HepG2 (cell line): ENCODE data around the gene RLF. TPM values are rescaled to one million over a fixed set of nuclear protein-coding genes. Genes with fewer than 3 reads are reported as not detected.

Experiments used
- ATAC-seq: fragments of 200-7000 bp; cut with Tn5 transposase; 3 replicates; pipeline ENCODE4 v1.9.1; 2020; ENCODE audit warnings: mild to moderate bottlenecking, moderate library complexity
- BruUV-seq: library from RNA; stranded (reverse); fragments of 400-500 nt; replicated peaks from 2 replicates; lab custom pipeline; 2021; lab: Mats Ljungman, UMichigan
- CTCF ChIA-PET: fragments of 300-600 bp; formaldehyde crosslinking; extraction: SDS; loops from one replicate; lab custom pipeline; 2021; ENCODE audit warnings: low total read pairs, inconsistent platforms, low intra/inter-chr PET ratio; lab: Yijun Ruan, JAX
- POLR2A ChIA-PET: fragments of 350-600 bp; sonication (Branson Sonifier 250); formaldehyde crosslinking; loops from one replicate; lab custom pipeline; 2020; ENCODE audit warnings: antibody characterized with exemption, inconsistent platforms; lab: Yijun Ruan, JAX
- DNase-seq: peaks from one replicate; pipeline ENCODE4 v3.0.0-alpha.2; 2015; ENCODE audit warnings: low spot score
- FAIRE-seq: peaks from 3 replicates; lab custom pipeline; 2011; peaks lifted over from hg19 to GRCh38; lab: Jason Lieb, UNC
- H2AFZ ChIP-seq: one replicate; pipeline ENCODE4 v1.6.1; 2011; ENCODE audit warnings: low read length, inconsistent platforms
- H3K27ac ChIP-seq: fragments of 300-600 bp; 3 replicates; pipeline ENCODE4 v1.8.0; 2011; ENCODE audit warnings: mixed run types, mild to moderate bottlenecking, mixed read lengths, low read length, inconsistent platforms; ENCODE audit not compliant: insufficient read depth; ENCODE audit errors: extremely low read length
- H3K27me3 ChIP-seq, 2 experiments: fragments of 200-600 bp in 1 of 2; 2 replicates in 1 of 2; 3 replicates in 1 of 2; pipeline versions ENCODE4 v1.6.0 to v1.8.0; 2011; ENCODE audit warnings: low read length in 2 of 2, mild to moderate bottlenecking in 2 of 2, moderate library complexity in 2 of 2, inconsistent platforms in 1 of 2; ENCODE audit not compliant: insufficient read depth in 2 of 2, control insufficient read depth in 1 of 2
- H3K36me3 ChIP-seq, 2 experiments: fragments of 200-600 bp in 1 of 2; replicated peaks in 1 of 2; 2 replicates in 1 of 2; 3 replicates in 1 of 2; pipeline versions ENCODE4 v1.5.1 to v1.8.0; 2011; ENCODE audit warnings: low read length in 2 of 2, inconsistent platforms in 1 of 2; ENCODE audit not compliant: insufficient read depth in 2 of 2, control insufficient read depth in 1 of 2
- H3K4me1 ChIP-seq: 2 replicates; pipeline ENCODE4 v1.5.1; 2012; ENCODE audit warnings: low read length, inconsistent platforms; ENCODE audit not compliant: insufficient read depth
- H3K4me2 ChIP-seq: 2 replicates; pipeline ENCODE4 v1.6.0; 2011; ENCODE audit warnings: low read depth, low read length, inconsistent platforms
- H3K4me3 ChIP-seq, 3 experiments: fragments of 200-600 bp in 1 of 3; sonication (generic), shearing (Covaris generic) in 1 of 3; replicated peaks in 1 of 3; 2 replicates each; pipeline ENCODE4 v1.5.1; 2011 to 2016; ENCODE audit warnings: low read length in 3 of 3, inconsistent platforms in 2 of 3, low read depth in 2 of 3, mild to moderate bottlenecking in 2 of 3, control low read depth in 1 of 3, mixed read lengths in 1 of 3; ENCODE audit not compliant: insufficient read depth in 1 of 3
- H3K79me2 ChIP-seq: one replicate; pipeline ENCODE4 v1.6.1; 2011; ENCODE audit warnings: low read length, inconsistent platforms; ENCODE audit not compliant: insufficient read depth
- H3K9ac ChIP-seq: 2 replicates; pipeline ENCODE4 v1.6.0; 2011; ENCODE audit warnings: mild to moderate bottlenecking, low read depth, low read length, inconsistent platforms; ENCODE audit not compliant: insufficient read depth
- H3K9me3 ChIP-seq: 2 replicates; pipeline ENCODE4 v1.5.1; 2012; ENCODE audit warnings: mild to moderate bottlenecking, low read length
- H4K20me1 ChIP-seq: 2 replicates; pipeline ENCODE4 v1.6.0; 2011; ENCODE audit warnings: inconsistent platforms, mild to moderate bottlenecking, low read length, moderate library complexity; ENCODE audit not compliant: insufficient read depth
- ATF2 ChIP-seq: sonication (generic); formaldehyde crosslinking; IDR thresholded peaks from 2 replicates; pipeline ENCODE4 v1.4.0; 2020; ENCODE audit warnings: missing genetic modification reagents
- HMG20B ChIP-seq: conservative IDR thresholded peaks from 2 replicates; pipeline ENCODE4 v1.6.1; 2016; ENCODE audit warnings: missing genetic modification reagents, missing compliant biosample characterization
- MIXL1 ChIP-seq: IDR thresholded peaks from 2 replicates; pipeline ENCODE4 v1.6.1; 2016
- SETDB1 ChIP-seq: sonication (generic); formaldehyde crosslinking; IDR thresholded peaks from 2 replicates; pipeline ENCODE4 v1.5.1; 2020; ENCODE audit warnings: missing genetic modification reagents, mild to moderate bottlenecking, borderline replicate concordance
- SOX6 ChIP-seq, 2 experiments: fragments of 450-650 bp in 1 of 2; sonication (generic) in 1 of 2; formaldehyde crosslinking in 1 of 2; IDR thresholded peaks; 2 replicates each; pipeline versions ENCODE4 v1.4.0 to v1.6.1; 2017 to 2020; ENCODE audit warnings: antibody characterized with exemption in 1 of 2, mild to moderate bottlenecking in 1 of 2, missing genetic modification reagents in 1 of 2
- TEAD2 ChIP-seq: sonication (generic); formaldehyde crosslinking; IDR thresholded peaks from 2 replicates; pipeline ENCODE4 v1.9.0; 2021; ENCODE audit warnings: missing genetic modification reagents
- TEAD3 ChIP-seq: optimal IDR thresholded peaks from 2 replicates; pipeline ENCODE3; 2016; ENCODE audit warnings: borderline replicate concordance
- ZNF547 ChIP-seq: sonication (generic); formaldehyde crosslinking; IDR thresholded peaks from 2 replicates; pipeline ENCODE4 v1.5.1; 2020; ENCODE audit warnings: mild to moderate bottlenecking, missing genetic modification reagents
- ZNF749 ChIP-seq: sonication (generic); formaldehyde crosslinking; IDR thresholded peaks from 2 replicates; pipeline ENCODE4 v1.8.0; 2022; ENCODE audit warnings: mild to moderate bottlenecking, missing genetic modification reagents, moderate library complexity, borderline replicate concordance
- WGBS: methylation state at CpG from one replicate; pipeline ENCODE4 v1.1.6; 2017; ENCODE audit warnings: low lambda C conversion rate; 5-methylcytosine and 5-hydroxymethylcytosine counted together
- in situ Hi-C: cut with HindIII; loops from 2 replicates; pipeline ENCODE4 v1.10.0; 2017; ENCODE audit warnings: low pct_unique_long_range_greater_than_20kb; ENCODE audit not compliant: extremely low pct_ligation_motif_present
- intact Hi-C: fragments of 100-400 bp; cut with micrococcal nuclease; formaldehyde crosslinking; loops from one replicate; pipeline ENCODE4 v1.10.0; 2022; ENCODE audit not compliant: unreplicated experiment
- polyA plus RNA-seq, 8 experiments: library from polyadenylated mRNA; depleted of rRNA in 3 of 8; stranded (reverse) in 7 of 8; unstranded in 1 of 8; fragments of >200 nt; fragmentation: Illumina TruSeq in 4 of 8; extraction: Trizol in 4 of 8; gene quantifications; 2 replicates each; pipeline versions ENCODE4 v1.2.1 to v1.2.3, GENCODE V29; 2011 to 2016; ENCODE audit warnings: low read depth in 4 of 8, missing spikeins in 1 of 8, mixed read lengths in 1 of 8; ENCODE audit not compliant: insufficient read depth in 1 of 8
- total RNA-seq, 5 experiments: library from RNA; depleted of rRNA; stranded (reverse); fragments of >200 nt; fragmentation: Illumina TruSeq; extraction: Trizol; gene quantifications; 2 replicates each; pipeline ENCODE4 v1.2.3, GENCODE V29; 2016; ENCODE audit warnings: low read depth in 1 of 5
- TF ChIP-seq, protein P1 (sequence below): sonication (generic); formaldehyde crosslinking; IDR thresholded peaks from 2 replicates; pipeline ENCODE4 v1.5.0; 2020; ENCODE audit warnings: mild to moderate bottlenecking, missing genetic modification reagents
- TF ChIP-seq, protein P2 (sequence below): sonication (generic); formaldehyde crosslinking; IDR thresholded peaks from 2 replicates; pipeline ENCODE4 v1.4.0; 2020; ENCODE audit warnings: mild to moderate bottlenecking, low read depth, missing genetic modification reagents
- TF ChIP-seq, protein P3 (sequence below): IDR thresholded peaks from 2 replicates; pipeline ENCODE4 v1.6.1; 2016; ENCODE audit warnings: low read depth

Gene RLF
- total and polyA plus RNA-seq, 2 of the 13 experiments (the other 11 are each of a cell fraction or from before 2014, with no cell fraction given), result 9.0 to 15.7 TPM

DNA sequence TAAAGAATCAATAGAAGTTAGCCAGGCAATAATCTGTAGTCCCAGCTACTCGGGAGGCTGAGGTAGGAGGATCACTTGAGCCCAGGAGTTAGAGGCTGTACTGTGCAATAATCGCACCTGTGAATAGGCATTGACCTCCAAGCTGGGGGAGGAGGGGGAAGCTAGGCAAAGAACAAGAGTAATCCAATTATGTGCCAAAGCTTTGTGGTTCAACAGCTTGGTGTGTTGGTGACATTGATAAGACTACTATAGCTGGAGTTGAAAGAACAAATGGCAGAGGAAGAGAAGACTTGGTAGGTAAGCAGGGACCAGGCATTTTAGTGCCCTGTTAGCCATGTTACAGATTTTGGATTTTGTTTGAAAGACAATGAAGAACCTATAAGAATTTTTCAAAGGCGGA lies 84.5 kb downstream of the RLF start:
- in situ Hi-C loops, result no loop called here
- Histone ChIP-seq H2AFZ (no peak overlapping the region), H4K20me1 (no peaks in the 10 kb centered on the region), H3K9ac (no peak overlapping the region), H3K4me2 (no peak overlapping the region), H3K36me3 (no peaks in the 10 kb centered on the region), H3K4me1 (peaks cover 49% of the 10 kb centered on the region), H3K9me3 (no peaks in the 10 kb centered on the region), H3K79me2 (no peaks in the 10 kb centered on the region), H3K4me3 (no peak overlapping the region), H3K27me3 (no peaks in the 10 kb centered on the region), H3K27ac (no peak overlapping the region)
- DNase-seq (no peak), FAIRE-seq (no peak), ATAC-seq (no peak)
- TF ChIP-seq, protein P1, sequence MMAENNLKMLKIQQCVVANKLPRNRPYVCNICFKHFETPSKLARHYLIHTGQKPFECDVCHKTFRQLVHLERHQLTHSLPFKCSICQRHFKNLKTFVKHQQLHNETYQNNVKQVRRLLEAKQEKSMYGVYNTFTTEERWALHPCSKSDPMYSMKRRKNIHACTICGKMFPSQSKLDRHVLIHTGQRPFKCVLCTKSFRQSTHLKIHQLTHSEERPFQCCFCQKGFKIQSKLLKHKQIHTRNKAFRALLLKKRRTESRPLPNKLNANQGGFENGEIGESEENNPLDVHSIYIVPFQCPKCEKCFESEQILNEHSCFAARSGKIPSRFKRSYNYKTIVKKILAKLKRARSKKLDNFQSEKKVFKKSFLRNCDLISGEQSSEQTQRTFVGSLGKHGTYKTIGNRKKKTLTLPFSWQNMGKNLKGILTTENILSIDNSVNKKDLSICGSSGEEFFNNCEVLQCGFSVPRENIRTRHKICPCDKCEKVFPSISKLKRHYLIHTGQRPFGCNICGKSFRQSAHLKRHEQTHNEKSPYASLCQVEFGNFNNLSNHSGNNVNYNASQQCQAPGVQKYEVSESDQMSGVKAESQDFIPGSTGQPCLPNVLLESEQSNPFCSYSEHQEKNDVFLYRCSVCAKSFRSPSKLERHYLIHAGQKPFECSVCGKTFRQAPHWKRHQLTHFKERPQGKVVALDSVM (CRISPR knock-in tag), result peak; percentile 83
- TF ChIP-seq, protein P2, sequence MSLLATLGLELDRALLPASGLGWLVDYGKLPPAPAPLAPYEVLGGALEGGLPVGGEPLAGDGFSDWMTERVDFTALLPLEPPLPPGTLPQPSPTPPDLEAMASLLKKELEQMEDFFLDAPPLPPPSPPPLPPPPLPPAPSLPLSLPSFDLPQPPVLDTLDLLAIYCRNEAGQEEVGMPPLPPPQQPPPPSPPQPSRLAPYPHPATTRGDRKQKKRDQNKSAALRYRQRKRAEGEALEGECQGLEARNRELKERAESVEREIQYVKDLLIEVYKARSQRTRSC (CRISPR knock-in tag), result no peak
- ChIA-PET CTCF (no interaction called here), POLR2A (no interaction called here)
- 54% methylated on average over 3 of the region's 3 CpGs for WGBS
- BruUV-seq, result no TSS peak
- intact Hi-C loops, result no loop called here

DNA sequence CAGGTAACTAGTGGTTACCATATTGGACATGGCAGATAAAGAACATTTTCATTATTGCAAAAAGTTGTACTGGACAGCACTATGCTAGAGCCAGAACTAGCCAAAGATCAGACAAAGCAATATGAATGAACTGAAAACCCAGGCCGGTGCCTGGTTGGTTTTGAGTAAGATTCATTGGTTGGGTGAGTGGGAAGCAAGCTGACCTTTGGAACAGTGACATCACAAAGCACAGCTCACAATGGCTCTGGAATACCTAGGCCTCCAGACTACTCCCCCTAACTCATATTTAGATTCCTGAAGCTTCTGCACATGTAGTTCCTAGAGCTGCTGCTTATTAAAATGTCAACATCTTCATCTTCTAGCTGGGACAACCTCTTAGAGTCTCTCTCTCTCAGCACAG lies 86.5 kb downstream of the RLF start, which contains the start of gene TMCO2:
TMCO2 (plus strand) TSS at position 283 of the 400 bp plus-strand sequence; CDS start at position 340, 57 bp downstream.
- Histone ChIP-seq H2AFZ (no peak within 1 kb of the TSS), H3K4me2 (peak within 1 kb of the TSS; percentile 43), H3K9ac (no peak within 1 kb of the TSS), H3K9me3 (no peaks in the 10 kb centered on the region), H3K4me3 (no peak within 1 kb of the TSS), H3K79me2 (no peaks in the 10 kb centered on the region), H3K4me1 (peaks cover 58% of the 10 kb centered on the region), H3K27ac (no peak within 1 kb of the TSS), H4K20me1 (no peaks in the 10 kb centered on the region), H3K27me3 (no peaks in the 10 kb centered on the region), H3K36me3 (no peaks in the 10 kb centered on the region)
- no TSS peak for BruUV-seq
- intact Hi-C loops, result no loop called here
- WGBS, result 0% methylated on average over 1 of the region's 1 CpG
- POLR2A ChIA-PET, result interaction anchor here (0.6 to 1.9 kb wide), 6 partner anchors 10 to 135 kb away, joined by 3 to 13 read pairs (median 4); partner anchors contain the start of genes COL9A2 and ZMPSTE24
- CTCF ChIA-PET, result no interaction called here
- ATAC-seq (peak; percentile 83), DNase-seq (peak; percentile 93), FAIRE-seq (peak; percentile 86)
- in situ Hi-C loops, result no loop called here
- TF ChIP-seq ZNF749 (CRISPR knock-in tag), result no peak
- no peak for TF ChIP-seq HMG20B (CRISPR knock-in tag)
- TF ChIP-seq MIXL1, result no peak
- TF ChIP-seq TEAD2 (CRISPR knock-in tag), result no peak
- TF ChIP-seq SETDB1 (CRISPR knock-in tag), result no peak
- peak; percentile 47 for TF ChIP-seq TEAD3 (CRISPR knock-in tag)
- TF ChIP-seq, protein P3, sequence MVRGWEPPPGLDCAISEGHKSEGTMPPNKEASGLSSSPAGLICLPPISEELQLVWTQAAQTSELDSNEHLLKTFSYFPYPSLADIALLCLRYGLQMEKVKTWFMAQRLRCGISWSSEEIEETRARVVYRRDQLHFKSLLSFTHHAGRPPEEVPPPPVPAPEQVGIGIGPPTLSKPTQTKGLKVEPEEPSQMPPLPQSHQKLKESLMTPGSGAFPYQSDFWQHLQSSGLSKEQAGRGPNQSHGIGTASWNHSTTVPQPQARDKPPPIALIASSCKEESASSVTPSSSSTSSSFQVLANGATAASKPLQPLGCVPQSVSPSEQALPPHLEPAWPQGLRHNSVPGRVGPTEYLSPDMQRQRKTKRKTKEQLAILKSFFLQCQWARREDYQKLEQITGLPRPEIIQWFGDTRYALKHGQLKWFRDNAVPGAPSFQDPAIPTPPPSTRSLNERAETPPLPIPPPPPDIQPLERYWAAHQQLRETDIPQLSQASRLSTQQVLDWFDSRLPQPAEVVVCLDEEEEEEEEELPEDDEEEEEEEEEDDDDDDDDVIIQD, result peak; percentile 49; the same call in 1 of the 2 replicates
- no peak for TF ChIP-seq ZNF547
- peak; percentile 28; the same call in 1 of the 2 replicates for TF ChIP-seq ATF2 (CRISPR knock-in tag)
- no peak for TF ChIP-seq SOX6 (IDR thresholded peaks at IDR 0.05)
- peak; percentile 64 for TF ChIP-seq SOX6 (CRISPR knock-in tag; IDR thresholded peaks at IDR 0.05)
